ENCODE data around the gene CDC42EP3.

The CDC42EP3 gene

GRCh38 chr2:37616677-37617005 lies 54.8 kb downstream of the CDC42EP3 start:
- no peak for DNase-seq (ENCODE audit: low read depth)
- TF ChIP-seq, protein P1, sequence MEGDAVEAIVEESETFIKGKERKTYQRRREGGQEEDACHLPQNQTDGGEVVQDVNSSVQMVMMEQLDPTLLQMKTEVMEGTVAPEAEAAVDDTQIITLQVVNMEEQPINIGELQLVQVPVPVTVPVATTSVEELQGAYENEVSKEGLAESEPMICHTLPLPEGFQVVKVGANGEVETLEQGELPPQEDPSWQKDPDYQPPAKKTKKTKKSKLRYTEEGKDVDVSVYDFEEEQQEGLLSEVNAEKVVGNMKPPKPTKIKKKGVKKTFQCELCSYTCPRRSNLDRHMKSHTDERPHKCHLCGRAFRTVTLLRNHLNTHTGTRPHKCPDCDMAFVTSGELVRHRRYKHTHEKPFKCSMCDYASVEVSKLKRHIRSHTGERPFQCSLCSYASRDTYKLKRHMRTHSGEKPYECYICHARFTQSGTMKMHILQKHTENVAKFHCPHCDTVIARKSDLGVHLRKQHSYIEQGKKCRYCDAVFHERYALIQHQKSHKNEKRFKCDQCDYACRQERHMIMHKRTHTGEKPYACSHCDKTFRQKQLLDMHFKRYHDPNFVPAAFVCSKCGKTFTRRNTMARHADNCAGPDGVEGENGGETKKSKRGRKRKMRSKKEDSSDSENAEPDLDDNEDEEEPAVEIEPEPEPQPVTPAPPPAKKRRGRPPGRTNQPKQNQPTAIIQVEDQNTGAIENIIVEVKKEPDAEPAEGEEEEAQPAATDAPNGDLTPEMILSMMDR (IDR thresholded peaks at IDR 0.05; ENCODE audit: insufficient read depth, low read depth, low read length, missing control alignments) = no peak
- no peak overlapping the region for H3K4me3 ChIP-seq (ENCODE audit: low read depth, low read length)

GRCh38 chr2:37615804-37616676 lies 55.4 kb downstream of the CDC42EP3 start:
- TF ChIP-seq, protein P1 (IDR thresholded peaks at IDR 0.05; ENCODE audit: insufficient read depth, low read depth, low read length, missing control alignments) = no peak
- H3K4me3 ChIP-seq (ENCODE audit: low read depth, low read length) = no peak overlapping the region
- peak; percentile 59 for DNase-seq (ENCODE audit: low read depth)

DNA sequence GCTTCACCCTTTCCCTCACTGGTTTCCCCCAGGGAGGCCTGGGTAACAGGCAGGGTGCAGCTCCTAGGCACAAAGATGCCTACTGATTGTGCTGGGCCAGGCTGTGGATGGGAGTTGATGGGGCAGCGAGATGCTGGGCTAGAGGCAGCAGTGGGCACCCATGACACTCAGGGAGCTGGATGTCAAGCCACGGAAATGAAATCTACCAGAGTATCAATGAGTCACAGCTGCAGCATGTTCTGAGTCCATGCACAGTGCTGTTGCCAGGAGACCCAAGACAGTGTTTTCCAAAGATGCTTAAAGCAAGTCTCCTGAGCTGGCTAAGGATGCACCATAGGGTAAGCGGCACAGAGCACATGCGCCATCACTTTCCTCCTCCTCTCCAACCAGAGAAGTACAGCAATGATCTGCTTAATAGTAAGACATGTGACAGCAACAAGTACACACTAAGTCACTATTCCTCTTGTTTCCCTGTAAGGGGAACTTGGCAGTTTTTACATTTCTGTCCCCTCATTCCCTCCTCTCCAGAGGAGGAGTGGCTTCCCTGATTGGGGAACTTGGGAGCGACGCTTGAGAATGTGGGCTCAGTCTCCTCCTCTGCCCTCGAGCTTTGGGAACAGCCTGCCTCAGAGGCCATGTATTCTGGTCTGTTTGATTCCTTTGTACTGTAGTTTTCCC lies 57.2 kb downstream of the CDC42EP3 start:
- TF ChIP-seq, protein P1 (IDR thresholded peaks at IDR 0.05; ENCODE audit: insufficient read depth, low read depth, low read length, missing control alignments) = no peak
- H3K4me3 ChIP-seq (ENCODE audit: low read depth, low read length) = no peak overlapping the region
- DNase-seq (ENCODE audit: low read depth) = no peak

- no peak overlapping the region for H3K4me3 ChIP-seq (ENCODE audit: low read depth, low read length)
- DNase-seq (ENCODE audit: low read depth) = no peak
- TF ChIP-seq, protein P1 (IDR thresholded peaks at IDR 0.05; ENCODE audit: insufficient read depth, low read depth, low read length, missing control alignments) = no peak
Measured at GRCh38 chr2:37612382-37612781, 59.1 kb downstream of the CDC42EP3 start.

DNA sequence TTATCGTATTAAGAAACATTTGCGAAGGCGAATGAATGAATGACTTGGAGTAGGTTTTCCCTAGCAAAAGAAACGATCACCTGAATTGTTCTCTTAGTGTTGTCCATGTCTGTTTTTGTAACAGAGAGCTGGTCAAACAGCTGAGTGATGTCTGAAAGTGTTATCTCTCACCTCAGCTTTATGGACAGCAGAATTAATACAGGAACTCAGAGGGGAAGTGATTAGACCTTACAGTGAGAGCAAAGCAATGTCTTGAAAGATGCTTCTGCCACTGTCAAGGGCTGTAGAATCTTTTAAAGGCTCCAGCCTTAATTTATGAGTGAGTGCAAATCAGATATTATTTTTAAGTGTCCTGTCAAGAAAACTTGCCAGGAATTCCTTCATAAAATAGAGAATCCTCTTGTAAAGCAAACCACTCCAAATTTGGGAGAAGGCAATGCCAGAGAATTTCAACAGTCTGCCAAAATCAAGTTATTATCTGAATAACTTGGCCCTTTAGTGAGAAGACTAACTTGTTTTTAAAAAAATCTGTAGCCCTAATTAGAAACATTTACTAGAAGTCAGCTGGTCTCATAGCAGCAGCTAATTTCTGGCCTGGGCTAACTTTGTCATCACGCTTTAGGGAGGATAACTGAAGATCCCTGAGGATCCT lies 60.7 kb downstream of the CDC42EP3 start:
- TF ChIP-seq, protein P1 (IDR thresholded peaks at IDR 0.05; ENCODE audit: insufficient read depth, low read depth, low read length, missing control alignments) = no peak
- DNase-seq (ENCODE audit: low read depth) = no peak
- H3K4me3 ChIP-seq (ENCODE audit: low read depth, low read length) = no peak overlapping the region

- TF ChIP-seq, protein P1 (IDR thresholded peaks at IDR 0.05; ENCODE audit: insufficient read depth, low read depth, low read length, missing control alignments) = no peak
- no peak overlapping the region for H3K4me3 ChIP-seq (ENCODE audit: low read depth, low read length)
Measured at GRCh38 chr2:37609782-37610181, 61.7 kb downstream of the CDC42EP3 start.

More at GRCh38 chr2:37609782-37610181, 61.7 kb downstream of the CDC42EP3 start:
- DNase-seq (ENCODE audit: low read depth) = no peak
